Astrocyte (in vitro differentiated cells and primary cell): ENCODE results near the gene CYRIA. TPM values are rescaled to one million over a fixed set of nuclear protein-coding genes. Genes with fewer than 3 reads are reported as not detected.

Source experiments
- DNase-seq: peaks from one replicate; pipeline ENCODE4 v3.0.0-alpha.2; 2010; ENCODE audit warnings: low read depth
- FAIRE-seq: peaks from 2 replicates; lab custom pipeline; 2011; peaks lifted over from hg19 to GRCh38; lab: Jason Lieb, UNC
- H2AFZ ChIP-seq: 2 replicates; pipeline ENCODE4 v1.6.0; 2012; ENCODE audit warnings: low read depth, low read length, inconsistent platforms
- H3K27ac ChIP-seq: 2 replicates; pipeline ENCODE4 v1.5.1; 2011; ENCODE audit warnings: low read depth, low read length, inconsistent platforms
- H3K27me3 ChIP-seq: 2 replicates; pipeline ENCODE4 v1.6.0; 2011; ENCODE audit warnings: low read length, inconsistent platforms; ENCODE audit not compliant: insufficient read depth
- H3K36me3 ChIP-seq: 2 replicates; pipeline ENCODE4 v1.5.1; 2011; ENCODE audit warnings: low read length, inconsistent platforms; ENCODE audit not compliant: insufficient read depth
- H3K4me1 ChIP-seq: 2 replicates; pipeline ENCODE4 v1.5.1; 2011; ENCODE audit warnings: low read length, inconsistent platforms; ENCODE audit not compliant: insufficient read depth
- H3K4me2 ChIP-seq: 2 replicates; pipeline ENCODE4 v1.6.0; 2012; ENCODE audit warnings: low read length, inconsistent platforms
- H3K4me3 ChIP-seq: 2 replicates; pipeline ENCODE4 v1.5.1; 2011; ENCODE audit warnings: low read depth, mild to moderate bottlenecking, low read length, inconsistent platforms; ENCODE audit not compliant: insufficient read depth
- H3K79me2 ChIP-seq: 2 replicates; pipeline ENCODE4 v1.6.0; 2012; ENCODE audit warnings: mild to moderate bottlenecking, low read length, inconsistent platforms; ENCODE audit not compliant: insufficient read depth
- H3K9ac ChIP-seq: 2 replicates; pipeline ENCODE4 v1.6.0; 2012; ENCODE audit warnings: mild to moderate bottlenecking, low read length, inconsistent platforms
- H3K9me3 ChIP-seq: 2 replicates; pipeline ENCODE4 v1.5.1; 2012; ENCODE audit warnings: low read depth, mild to moderate bottlenecking, low read length, inconsistent platforms; ENCODE audit not compliant: insufficient read depth
- H4K20me1 ChIP-seq: 2 replicates; pipeline ENCODE4 v1.6.0; 2012; ENCODE audit warnings: low read length, inconsistent platforms; ENCODE audit not compliant: insufficient read depth
- H3K27ac Mint-ChIP-seq: one replicate; pipeline ENCODE4 v1.8.0; 2021; ENCODE audit warnings: mild to moderate bottlenecking, mixed read lengths; ENCODE audit not compliant: unreplicated experiment
- H3K27me3 Mint-ChIP-seq: one replicate; pipeline ENCODE4 v1.8.0; 2021; ENCODE audit warnings: low read depth, mixed read lengths; ENCODE audit not compliant: unreplicated experiment
- H3K36me3 Mint-ChIP-seq: one replicate; pipeline ENCODE4 v1.8.0; 2021; ENCODE audit warnings: low read depth, mixed read lengths; ENCODE audit not compliant: unreplicated experiment
- H3K4me1 Mint-ChIP-seq: one replicate; pipeline ENCODE4 v1.8.0; 2021; ENCODE audit warnings: low read depth, mixed read lengths; ENCODE audit not compliant: unreplicated experiment
- H3K4me3 Mint-ChIP-seq: one replicate; pipeline ENCODE4 v1.8.0; 2021; ENCODE audit warnings: mild to moderate bottlenecking, moderate library complexity, mixed read lengths; ENCODE audit not compliant: unreplicated experiment
- H3K9me3 Mint-ChIP-seq: one replicate; pipeline ENCODE4 v1.8.0; 2021; ENCODE audit warnings: mild to moderate bottlenecking, mixed read lengths; ENCODE audit not compliant: unreplicated experiment
- CTCF ChIP-seq: IDR thresholded peaks from 2 replicates; pipeline ENCODE4 v1.5.1; 2011; ENCODE audit warnings: low read depth, mild to moderate bottlenecking, inconsistent platforms, low read length, moderate library complexity; ENCODE audit not compliant: insufficient read depth
- EZH2 ChIP-seq: IDR thresholded peaks from 2 replicates; pipeline ENCODE4 v1.6.1; 2012; ENCODE audit warnings: mild to moderate bottlenecking, low read length, inconsistent platforms; ENCODE audit not compliant: insufficient read depth
- total RNA-seq: library from RNA; stranded (reverse); gene quantifications from 2 replicates; pipeline ENCODE4 v1.2.1, GENCODE V29; 2021

CYRIA gene
- total RNA-seq, 1 donor from 2014 or later: 4.9 TPM

- no peaks in the 10 kb centered on the region for H3K36me3 ChIP-seq
- H3K27ac Mint-ChIP-seq: no peak overlapping the region
Observed at GRCh38 chr2:16684676-16685339, 19.2 kb upstream of the CYRIA start.

GRCh38 chr2:16683576-16683975, 17.9 kb upstream of the CYRIA start:
- DNase-seq (no peak), FAIRE-seq (no peak)
- Mint-ChIP-seq H3K4me3 (no peak overlapping the region), H3K9me3 (peaks cover 2% of the 10 kb centered on the region), H3K27me3 (peaks cover 13% of the 10 kb centered on the region), H3K36me3 (no peaks in the 10 kb centered on the region), H3K4me1 (peaks cover 6% of the 10 kb centered on the region), H3K27ac (no peak overlapping the region)
- no peak overlapping the region for H3K4me3 ChIP-seq
- H3K4me1 ChIP-seq: no peaks in the 10 kb centered on the region
- no peaks in the 10 kb centered on the region for H3K36me3 ChIP-seq
- H3K27me3 ChIP-seq: peaks cover 4% of the 10 kb centered on the region
- no peak overlapping the region for H2AFZ ChIP-seq
- no peaks in the 10 kb centered on the region for H3K9me3 ChIP-seq
- no peaks in the 10 kb centered on the region for H4K20me1 ChIP-seq
- H3K79me2 ChIP-seq: no peaks in the 10 kb centered on the region
- no peak for TF ChIP-seq EZH2
- no peak for TF ChIP-seq CTCF
- no peak overlapping the region for H3K9ac ChIP-seq
- no peak overlapping the region for H3K27ac ChIP-seq
- H3K4me2 ChIP-seq: no peak overlapping the region

More at GRCh38 chr2:16684676-16685339, 19.2 kb upstream of the CYRIA start:
- DNase-seq: no peak
- Histone ChIP-seq H3K4me2 (no peak overlapping the region), H3K79me2 (no peaks in the 10 kb centered on the region), H3K4me1 (no peaks in the 10 kb centered on the region), H4K20me1 (no peaks in the 10 kb centered on the region), H2AFZ (no peak overlapping the region), H3K4me3 (no peak overlapping the region), H3K27me3 (peaks cover 4% of the 10 kb centered on the region), H3K9ac (no peak overlapping the region), H3K27ac (no peak overlapping the region), H3K9me3 (no peaks in the 10 kb centered on the region)
- Mint-ChIP-seq H3K36me3 (no peaks in the 10 kb centered on the region), H3K9me3 (peaks cover 2% of the 10 kb centered on the region), H3K4me1 (peaks cover 6% of the 10 kb centered on the region), H3K27me3 (peaks cover 13% of the 10 kb centered on the region), H3K4me3 (no peak overlapping the region)
- TF ChIP-seq CTCF (no peak), EZH2 (no peak)
- FAIRE-seq: no peak

- H3K9me3 ChIP-seq: no peaks in the 10 kb centered on the region
- H3K27me3 Mint-ChIP-seq: peaks cover 10% of the 10 kb centered on the region
- no peak overlapping the region for H3K4me3 Mint-ChIP-seq
- FAIRE-seq (no peak), DNase-seq (no peak)
- peaks cover 3% of the 10 kb centered on the region for H3K27me3 ChIP-seq
- no peak overlapping the region for H2AFZ ChIP-seq
- H3K9me3 Mint-ChIP-seq: peaks cover 2% of the 10 kb centered on the region
- H3K27ac ChIP-seq: no peak overlapping the region
- no peaks in the 10 kb centered on the region for H4K20me1 ChIP-seq
- TF ChIP-seq CTCF (no peak), EZH2 (no peak)
- H3K36me3 ChIP-seq: no peaks in the 10 kb centered on the region
- H3K9ac ChIP-seq: no peak overlapping the region
- no peak overlapping the region for H3K4me3 ChIP-seq
- no peaks in the 10 kb centered on the region for H3K79me2 ChIP-seq
- no peaks in the 10 kb centered on the region for H3K36me3 Mint-ChIP-seq
- H3K4me1 Mint-ChIP-seq: peaks cover 6% of the 10 kb centered on the region
- H3K4me2 ChIP-seq: no peak overlapping the region
- no peaks in the 10 kb centered on the region for H3K4me1 ChIP-seq
- no peak overlapping the region for H3K27ac Mint-ChIP-seq
Observed at GRCh38 chr2:16682431-16683118, 16.9 kb upstream of the CYRIA start.
